HK-2 (cell line): Measurements from ENCODE around the gene LEF1.

Experiments
- DNase-seq: peaks from one replicate; pipeline ENCODE4 v3.0.0-alpha.2; 2018; ENCODE audit not compliant: unreplicated experiment

Gene LEF1

DNA sequence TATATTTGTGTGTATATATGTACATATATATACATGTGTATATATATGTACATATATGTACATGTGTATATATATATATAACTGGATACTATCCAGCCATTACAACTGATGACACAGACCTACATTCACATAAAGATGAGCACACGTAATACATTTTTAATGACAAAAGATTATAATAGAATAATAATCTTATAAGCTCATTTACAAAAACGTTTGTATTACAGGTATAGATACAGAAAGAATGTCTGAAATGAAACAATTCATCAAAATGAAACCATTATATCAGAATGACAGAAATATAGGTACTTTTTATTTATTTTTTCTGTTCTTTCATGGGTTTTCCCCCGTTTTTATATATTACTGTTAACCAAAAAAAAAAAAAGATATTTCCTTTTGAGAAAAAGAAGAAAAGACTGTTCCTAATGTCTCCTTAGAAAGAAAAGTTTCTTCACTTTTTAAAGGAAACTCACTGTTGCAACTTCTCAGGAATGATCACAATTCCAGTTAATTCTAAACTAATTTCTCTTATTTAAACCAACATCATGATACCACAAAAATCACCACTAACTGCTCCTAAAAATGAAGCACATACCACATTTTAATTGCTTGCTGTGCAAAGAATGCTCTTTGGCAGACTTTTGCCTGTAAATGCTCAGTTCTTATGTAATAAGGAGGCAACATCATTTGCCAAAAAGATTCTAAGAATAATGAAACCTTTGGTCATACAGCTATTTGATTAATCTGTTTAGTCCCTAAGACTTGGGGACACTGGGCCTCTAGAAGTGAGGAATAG, 18.9 kb downstream of the LEF1 start:
- no peak for DNase-seq

DNA sequence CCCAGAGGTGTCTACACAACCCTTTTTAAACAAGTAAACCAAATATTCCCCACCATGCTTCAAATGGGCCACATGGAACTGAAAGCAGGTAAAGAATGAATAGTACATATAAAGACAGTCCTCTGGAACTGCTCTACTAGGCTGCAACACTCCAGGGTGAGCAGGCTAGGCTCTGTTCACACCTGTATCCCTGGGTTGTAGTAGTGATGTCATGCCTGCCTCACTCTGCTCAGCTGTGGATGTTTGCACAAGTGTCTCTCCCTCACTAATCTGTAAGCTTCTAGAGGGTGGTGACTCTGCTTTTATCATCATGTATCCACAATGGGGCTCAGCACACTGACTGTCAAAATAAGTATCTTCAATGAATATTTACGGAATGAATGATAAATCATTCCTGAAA, 20.4 kb downstream of the LEF1 start:
- no peak for DNase-seq

DNA sequence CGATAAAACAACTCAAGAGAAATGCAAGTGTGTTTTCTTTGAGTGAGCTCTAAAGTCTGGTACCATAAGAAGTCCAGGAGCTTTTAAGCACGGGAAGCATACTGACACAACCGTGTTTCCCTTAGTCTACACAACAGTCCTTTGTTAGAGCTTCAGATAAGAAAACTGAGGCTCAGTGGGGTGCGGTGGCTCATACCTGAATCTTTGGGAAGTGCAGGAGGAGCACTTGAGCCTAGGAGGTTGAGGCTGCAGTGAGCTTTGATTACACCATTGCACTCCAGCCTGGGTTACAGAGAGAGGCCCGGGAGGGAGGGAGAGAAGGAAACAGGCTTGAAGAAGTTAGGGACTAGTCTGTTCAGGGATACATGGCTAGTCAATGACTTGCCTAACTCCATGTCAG, 21.9 kb downstream of the LEF1 start:
- no peak for DNase-seq

DNA sequence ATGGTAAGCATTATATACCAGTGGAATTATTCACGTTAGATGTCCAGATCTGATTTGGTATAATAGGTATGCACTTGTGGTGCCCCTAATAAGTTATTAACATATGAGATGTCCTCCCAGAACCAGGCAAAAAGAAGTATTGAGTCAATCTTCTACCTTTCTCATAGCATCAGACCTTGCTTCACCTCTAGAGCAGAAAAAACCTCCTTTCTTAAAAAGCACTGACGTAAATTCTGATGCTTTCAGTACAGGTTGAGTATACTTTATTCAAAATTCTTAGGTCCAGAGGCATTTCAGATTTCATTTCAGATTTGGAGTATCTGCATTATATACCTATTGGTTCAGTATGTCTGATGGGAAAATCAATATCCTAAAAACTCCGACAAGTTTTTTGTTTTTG, 22.4 kb downstream of the LEF1 start:
- DNase-seq: no peak

DNA sequence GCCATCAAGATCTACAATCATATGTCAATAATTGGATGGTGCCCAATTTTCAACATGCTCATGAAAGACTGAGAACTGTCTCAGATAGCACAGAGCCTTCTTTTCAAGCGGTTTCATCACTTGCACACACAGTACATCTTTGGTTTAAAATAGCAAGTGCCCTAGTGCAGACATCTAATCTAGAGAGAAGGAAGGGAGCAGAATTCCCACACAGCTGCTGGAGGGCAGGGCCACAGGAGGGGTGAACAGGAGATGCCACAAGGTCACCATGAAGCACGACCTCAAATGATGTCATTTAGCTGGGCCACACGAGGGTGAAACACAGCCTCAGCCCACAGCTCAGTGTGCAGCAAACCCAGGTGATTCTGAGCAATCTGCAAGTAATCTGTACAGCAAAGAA, 24.3 kb downstream of the LEF1 start:
- DNase-seq: no peak

DNA sequence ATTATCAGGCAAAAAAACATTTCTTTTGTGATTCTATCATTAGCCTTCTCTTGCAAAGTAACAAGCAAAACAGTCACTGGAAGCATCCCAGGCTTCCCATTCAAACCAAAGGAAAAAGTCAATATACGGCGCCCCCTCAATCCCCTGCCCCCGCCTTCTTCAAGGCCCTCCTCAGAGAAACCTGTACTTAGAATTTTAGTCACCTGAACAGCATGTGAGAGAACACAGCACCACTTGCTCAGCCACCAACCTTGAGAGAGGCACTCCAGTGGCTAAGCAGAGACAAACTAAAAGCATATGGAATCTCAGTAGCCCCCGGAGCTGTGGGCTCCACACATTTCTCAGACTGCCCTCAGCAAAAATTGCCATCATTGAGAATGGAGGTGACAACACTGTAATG, 25.2 kb downstream of the LEF1 start:
- DNase-seq: no peak

DNA sequence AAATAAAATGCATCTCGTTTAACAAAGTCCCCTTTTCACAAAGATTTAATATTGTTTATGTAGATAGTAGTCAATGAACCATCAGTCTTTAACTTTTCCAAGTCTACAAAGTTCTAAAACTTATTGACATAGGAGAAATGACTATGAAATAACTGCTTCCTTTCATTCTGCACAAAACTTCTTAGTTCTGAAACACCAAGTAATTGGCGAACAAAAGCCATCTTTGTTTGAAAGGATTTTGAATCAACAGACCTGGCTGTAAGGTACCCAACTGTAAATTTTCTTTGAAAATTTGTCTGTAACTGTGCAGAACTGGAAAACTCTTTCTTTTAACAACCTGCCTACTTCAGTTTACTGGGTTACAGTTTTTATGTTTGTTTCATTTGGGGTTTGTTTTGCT, 25.9 kb downstream of the LEF1 start:
- no peak for DNase-seq

DNA sequence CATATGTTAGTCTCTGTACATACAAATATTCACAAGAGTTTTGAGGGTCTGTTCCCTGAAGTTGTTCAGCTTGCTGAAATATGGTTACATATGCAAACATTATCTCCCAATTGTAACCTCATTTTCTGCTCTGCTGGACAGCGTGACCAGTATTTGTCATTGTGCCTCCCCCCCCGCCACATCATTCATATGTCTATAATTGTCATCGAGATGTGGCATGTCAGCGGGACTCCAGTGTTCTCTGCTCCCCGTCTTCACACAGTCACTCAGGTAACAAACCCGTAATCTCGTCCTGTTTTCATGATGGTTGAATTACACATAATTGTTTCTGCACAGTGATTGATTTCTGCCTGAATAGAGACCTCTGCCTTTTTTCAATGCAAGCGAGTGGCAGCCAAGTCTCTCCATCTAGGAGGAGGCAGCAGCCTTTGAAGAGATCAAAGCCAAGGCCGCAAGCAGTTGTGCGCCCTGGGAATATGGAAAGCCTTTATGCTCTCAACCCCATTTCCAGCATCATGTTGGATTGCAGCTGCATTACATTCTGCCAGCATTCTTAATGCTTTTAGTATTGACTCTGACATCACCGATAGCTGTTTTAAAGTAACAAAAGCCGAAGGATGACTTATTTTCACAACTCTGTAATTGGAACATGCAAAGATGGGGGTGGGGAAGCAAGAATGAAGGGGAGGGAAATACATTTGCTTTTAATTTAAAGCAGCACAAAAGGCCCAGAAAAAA, 27.4 kb downstream of the LEF1 start:
- DNase-seq: no peak

DNA sequence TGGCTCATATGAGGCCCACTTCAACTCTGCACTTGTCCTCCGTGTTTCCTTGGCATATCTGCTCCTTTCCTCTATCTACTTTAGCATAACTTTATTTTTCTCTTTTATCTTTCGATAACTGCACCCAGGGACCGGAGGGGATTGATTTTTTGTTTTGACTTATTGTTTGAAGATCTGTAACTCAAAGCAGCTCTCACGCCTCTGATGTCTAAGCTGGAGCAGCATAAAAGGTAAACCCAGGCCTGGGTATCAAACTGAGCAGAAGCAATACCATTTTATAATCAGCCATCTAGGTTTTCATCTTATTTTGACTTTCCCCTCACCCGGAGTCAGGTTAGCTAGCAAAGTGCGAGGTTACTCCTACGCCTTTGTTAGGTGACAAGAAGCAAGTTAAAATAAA, 28.4 kb downstream of the LEF1 start:
- DNase-seq: no peak

DNA sequence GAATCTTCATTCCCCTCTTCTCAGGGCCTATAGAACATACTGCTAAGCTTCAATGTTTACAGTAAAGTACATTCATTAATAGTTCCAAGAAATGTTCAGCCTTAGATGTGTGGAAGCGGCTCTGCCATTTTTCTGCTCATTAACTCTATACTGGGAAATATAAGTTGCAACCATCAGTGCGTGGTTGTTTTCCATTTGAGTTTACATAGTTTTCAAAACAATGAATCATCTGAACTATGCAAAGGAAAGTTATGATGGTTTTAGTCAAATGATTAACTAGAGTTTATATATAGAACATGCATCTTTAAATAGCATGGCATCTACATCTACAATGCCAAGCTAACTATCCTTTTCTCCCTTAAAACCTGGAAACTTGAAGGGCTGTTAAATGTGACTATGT, 29.6 kb downstream of the LEF1 start:
- DNase-seq: no peak

DNA sequence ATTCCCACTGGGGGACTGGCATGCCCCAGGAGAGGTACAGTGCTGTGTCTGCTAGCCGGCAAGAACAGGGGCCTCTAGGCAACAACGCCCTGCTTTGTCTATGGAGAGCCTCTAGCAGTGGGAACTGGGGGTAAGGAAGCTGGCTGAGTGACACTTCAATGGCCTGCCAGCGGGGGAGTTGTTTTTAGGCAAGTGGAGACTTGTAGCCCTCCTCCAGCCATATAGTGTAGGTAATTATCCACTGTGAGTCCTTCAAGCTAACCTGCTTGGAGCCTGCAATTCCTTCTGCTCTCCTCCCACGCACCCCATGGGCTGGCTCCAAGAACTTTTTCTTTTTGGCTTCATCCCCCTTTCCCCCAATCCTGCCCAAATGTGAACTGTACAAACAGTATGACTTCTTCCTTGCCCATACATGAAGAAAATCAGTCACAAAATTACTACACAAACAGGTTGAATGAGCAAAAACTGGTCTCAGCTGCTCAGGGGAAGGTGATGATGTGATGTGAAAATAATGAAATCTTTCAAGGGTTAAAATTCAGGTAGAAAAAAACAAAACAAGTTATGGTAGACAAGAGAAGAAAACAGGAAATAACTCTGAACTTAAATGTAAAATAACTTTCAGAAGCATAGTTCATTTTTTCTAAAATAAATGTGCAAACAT, 33.1 kb downstream of the LEF1 start:
- DNase-seq: no peak

DNA sequence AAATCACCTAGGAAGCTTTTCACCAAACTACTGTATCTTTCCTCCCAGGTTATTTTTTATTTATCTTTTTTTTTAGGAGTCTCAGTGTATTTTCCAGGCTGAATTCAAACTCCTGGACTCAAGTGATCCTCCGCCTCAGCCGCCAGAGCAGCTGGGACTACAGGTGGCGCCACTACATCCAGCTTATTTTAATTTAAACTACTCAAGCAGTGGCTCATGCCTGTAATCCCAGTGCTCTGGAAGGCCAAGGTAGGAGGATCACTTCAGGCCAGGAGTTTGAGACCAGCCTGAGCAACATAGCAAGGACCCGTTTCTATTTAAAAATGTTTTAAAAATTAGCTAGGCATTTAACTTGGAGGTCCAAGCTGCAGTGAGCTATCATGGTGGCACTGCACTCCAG, 37.8 kb downstream of the LEF1 start:
- no peak for DNase-seq

DNA sequence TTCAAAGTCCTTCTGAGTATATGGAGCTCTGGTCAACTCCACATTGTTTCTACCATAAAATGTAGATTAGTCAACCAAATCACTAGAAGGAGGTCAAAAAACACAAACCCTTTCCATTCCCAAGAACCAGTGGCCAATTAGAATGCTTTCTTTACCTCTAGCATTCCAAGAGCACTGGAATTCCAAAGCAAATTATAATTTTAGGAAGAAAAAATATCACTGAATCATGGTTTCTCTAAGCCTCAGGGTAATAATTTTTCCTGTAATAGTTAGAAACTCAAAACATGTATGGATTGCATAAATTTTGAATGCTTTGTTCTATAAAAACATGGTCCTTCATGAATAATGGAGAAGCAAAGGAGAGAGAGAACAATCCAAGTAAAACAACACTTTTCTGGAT, 39.5 kb downstream of the LEF1 start:
- DNase-seq: no peak

DNA sequence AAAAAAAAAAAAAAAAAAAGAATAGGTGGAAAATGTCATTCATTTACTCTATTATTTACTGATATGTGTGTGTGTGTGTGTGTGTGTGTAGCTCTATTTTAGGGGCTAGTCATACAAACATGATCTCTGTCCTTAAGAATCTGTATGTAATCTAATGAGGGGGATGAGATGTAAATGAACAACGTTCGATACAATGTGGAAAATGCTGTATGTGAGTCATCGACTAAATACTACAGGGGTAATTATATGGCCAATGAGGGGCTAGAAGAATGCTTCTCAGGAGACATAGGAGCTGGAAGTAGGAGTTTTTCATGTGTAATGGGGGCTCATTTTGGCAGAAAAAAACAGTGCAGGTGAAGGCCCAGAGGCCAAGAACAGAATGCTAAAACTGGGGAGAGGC, 41.9 kb downstream of the LEF1 start:
- DNase-seq: no peak

DNA sequence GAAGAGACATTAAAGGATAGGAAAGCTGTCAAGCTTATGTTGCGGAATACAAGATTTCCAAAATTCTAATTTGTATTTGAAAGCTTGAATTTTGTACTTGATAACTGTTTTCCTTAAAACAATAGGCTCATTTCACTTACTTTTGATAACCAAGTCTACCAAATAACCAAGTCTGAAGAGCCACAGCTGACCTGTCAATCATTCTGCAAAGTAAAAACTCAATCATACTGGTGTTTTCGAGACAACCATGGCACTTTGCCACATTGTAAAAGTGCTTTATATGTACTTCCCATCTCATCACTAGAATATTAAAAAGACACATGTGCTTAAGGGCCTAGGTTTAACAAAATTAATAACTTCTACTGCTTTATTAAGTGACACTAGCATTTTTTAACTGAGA, 47.9 kb downstream of the LEF1 start:
- DNase-seq: no peak

DNA sequence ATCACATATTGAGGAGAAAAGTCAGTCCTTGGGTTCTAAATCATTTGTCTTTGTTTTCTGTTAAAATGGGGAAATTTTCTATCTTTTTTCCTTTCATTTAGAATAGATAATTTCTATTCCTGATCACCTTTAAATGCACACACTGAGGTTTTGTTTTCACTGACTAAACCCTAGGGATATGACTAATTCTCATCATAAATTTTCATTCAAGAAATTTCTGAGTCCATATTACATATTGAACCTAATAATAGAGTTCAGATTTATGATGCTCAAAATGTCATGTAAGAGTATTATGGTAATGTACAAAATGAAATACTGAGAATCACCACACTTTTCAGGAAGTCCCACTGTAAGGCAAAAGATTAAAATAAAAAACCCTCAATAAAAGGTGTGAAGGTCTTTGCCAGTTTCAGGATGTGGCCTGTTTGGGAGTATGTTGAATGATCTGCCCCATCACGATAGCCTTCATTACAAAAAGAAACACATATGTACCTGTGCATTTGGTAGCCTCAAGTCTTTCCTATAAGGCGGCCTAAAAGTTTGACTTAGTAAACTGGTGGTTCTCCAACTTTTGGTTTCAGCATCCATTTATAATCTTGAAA, 49.4 kb downstream of the LEF1 start:
- no peak for DNase-seq

DNA sequence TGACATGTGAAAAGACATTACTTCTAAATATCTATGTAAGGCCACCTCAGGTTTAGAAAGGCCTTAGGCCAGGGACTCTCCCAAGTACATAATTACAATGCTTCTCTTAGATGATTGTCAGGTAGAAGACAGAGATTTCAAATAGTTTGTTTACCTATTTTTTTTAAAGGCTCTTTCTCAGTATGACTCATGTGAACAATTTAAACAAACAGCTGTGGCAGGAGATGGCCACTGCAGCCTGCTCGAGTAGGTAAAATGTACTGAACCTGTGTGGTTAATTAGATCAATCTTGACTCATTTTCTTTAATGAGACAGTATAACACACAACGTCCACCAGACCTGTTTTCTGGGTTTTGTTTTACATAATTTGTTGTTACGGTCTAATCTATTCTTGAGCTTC, 50.2 kb downstream of the LEF1 start:
- DNase-seq: no peak

DNA sequence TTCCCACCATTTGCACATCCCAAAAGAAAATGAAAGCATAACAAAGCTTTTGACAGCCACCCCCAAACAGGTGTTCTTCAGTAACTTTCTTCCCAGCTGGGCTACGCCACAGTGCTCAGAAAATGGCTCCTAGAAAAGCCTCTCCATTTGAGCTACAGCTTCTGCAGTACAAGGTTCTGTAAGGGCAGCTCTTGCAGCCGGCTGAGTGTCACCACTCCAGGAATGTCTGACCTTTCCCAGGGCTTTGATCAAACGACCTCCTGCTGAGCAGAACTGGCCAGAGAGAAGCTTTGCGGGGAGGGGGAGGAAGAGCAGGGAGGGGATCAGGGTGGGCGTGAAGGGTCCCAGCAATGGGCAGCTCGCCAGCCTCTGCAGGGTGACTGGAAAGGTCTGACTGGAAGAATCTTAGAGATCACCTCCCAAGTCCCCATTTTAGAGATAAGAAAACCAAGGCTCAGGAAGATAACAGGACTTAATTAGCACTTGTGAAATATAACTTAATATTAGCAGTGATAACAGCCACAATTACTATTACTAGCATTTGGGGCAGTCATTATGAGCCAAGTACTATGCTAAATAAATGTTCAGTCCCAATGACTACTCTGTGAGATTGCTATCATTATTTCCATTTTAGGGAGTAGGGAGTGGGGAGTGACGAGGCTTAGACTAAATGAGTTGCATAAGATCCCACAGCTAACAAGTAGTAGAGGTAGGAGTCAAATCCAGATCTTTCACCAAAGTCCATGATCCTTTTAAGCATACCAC, 51.1 kb downstream of the LEF1 start:
- no peak for DNase-seq

DNA sequence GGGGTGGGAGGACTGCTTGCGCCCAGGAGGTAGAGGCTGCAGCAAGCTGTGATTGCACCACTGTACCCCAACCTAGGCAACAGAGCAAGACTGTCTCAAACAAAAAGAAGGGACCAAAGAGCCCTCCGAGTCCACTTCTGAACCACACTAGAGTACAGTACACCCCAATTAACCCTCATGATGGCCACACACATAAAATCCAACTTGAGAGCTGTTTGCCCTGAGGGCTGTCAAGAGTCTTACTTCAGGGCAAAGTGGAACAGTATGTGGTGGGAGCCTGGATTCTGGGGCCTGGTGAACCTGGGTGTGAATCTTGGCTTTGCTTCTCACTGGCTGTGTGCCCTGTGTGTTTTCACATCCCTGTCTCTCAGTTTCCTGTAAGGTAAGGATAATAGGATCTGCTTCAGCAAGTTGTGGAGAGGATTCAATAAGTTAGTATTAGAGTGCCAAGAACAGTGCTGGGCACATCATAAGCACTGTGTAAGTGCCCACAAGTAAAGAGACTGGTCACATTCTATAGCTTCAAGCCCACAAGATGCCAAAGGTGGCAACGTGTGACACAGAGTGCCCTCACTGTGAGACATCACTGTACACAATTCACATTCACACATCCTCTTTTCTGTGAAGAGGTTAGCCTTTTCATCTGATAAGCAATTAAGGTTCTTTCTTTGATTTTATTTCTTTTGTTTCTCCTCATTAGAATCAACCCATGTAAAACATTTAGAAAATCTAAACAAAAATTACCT, 52.1 kb downstream of the LEF1 start:
- no peak for DNase-seq

DNA sequence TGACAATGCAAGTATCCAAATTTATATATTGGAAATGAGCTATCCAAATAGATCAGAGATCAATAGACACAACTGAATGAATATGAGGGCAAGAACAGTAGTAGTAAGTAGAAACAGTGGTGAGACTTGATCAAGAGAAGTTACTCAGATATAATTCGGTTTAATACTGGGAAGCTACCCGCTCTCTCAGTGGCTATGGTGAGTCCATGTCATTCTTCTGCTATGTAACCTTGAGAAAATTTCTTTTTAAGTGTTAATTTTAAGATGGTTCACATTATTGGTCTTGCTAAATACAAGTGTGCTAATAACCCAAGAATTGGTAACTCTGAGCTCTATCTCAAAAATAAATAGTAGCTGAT, 53.6 kb downstream of the LEF1 start:
- DNase-seq: no peak

DNA sequence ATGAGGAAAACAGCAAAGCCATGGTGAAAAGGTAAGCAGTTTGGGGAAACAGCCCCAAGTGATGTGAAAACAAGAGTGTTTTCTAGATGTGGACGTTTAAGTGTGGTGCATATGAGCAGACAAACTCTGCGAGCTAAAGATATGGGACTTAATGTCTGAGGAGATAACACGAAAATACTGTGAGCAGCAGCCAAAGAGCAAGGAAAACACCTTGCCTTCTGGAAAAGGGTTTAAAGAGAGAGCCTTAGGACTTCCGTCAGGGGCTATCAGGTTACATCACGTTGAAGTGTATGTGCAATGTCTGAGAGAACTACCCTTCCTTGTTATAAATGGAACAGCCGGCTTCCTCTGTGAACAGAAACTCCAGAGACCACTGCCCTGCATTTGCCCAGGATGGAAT, 54.2 kb downstream of the LEF1 start:
- DNase-seq: no peak
